ENCODE measurements around the gene COL5A3.
"Not testable (repeated sequence)": the region's sequence is repeated elsewhere in the genome, so short reads cannot be mapped to it uniquely, and the experiment has no call there.

Gene COL5A3

GRCh38 chr19:9935506-9936325, 74.6 kb downstream of the COL5A3 start:
- DNase-seq = no peak

DNA sequence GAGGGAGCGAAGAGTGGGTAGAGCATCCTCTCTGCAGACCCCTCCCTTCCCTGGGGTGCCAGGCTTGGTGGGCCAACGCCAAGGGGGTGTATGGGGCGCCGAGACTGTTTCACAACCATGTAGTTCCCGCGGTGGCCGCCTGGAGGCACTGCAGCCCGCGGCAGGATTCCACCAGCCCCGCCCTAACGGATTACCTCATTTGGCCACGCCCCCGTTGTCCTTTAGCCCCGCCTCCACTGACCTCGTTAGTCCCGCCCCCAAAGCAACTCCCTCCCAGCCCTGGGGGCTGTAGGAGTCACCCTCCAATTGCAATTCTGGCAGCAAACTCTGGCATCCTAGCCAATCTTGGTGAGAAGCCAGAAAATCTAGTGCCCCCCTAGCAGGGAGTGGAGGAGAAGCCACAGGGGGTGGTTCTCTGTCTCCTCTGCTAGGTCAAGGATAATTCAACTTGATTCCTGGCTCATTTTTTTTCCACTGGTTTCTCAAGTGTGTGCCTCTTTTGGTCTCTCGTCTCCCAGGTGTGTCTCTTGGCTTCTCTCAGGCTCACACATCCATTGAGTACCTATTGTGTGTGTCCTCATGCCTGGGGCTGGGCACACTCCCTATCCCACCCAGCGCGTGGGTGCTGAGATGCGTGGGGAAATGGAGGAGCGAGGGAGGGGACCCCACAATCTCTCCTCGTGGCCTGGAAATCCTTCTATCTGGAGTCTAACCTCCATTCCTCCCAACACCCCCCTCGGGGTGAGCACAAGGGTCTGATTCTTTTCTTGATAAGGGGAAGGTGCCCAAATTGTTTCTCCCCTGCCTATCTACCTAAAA, 76.0 kb downstream of the COL5A3 start:
- peak; percentile 69 to 86 for DNase-seq

DNA sequence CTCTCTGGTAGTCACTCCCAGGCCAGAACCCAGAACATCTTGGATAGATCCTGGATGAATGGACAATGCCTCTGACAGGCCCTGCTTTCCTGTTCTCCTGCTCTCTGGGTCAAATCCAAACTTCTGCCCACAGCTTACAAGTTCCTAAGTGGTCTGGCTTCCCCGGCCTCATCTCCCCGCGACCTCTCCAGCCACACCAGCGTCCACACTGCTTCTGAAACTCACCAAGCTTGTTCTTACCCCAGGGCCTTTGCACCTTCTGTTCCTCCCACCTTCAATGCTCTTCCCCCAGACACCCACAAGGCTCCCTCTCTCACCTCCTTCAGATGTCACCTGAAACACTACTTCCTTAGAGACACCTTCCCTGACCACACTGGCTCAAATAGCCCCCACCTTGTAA, 77.5 kb downstream of the COL5A3 start:
- no peak for DNase-seq

DNA sequence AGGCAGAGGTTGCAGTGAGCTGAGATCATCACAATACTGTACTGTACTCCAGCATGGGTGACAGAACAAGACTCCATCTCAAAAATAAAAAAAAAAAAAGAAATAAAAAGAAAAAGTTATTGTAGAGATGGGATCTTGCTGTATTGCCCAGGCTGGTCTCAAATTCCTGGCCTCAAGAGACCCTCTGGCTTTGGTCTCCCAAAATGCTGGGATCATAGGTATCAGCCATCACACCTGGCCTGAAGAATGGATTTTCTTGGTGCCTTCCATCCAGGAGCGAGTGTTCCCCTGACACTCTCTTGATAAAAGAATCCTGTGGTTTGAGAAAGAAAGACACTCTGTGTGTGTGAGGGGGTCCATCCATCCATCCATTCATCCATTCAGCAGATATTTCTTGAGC, 78.7 kb downstream of the COL5A3 start:
- no peak for DNase-seq

- DNase-seq = no peak
Observed at GRCh38 chr19:9923440-9923839, 86.9 kb downstream of the COL5A3 start.

DNA sequence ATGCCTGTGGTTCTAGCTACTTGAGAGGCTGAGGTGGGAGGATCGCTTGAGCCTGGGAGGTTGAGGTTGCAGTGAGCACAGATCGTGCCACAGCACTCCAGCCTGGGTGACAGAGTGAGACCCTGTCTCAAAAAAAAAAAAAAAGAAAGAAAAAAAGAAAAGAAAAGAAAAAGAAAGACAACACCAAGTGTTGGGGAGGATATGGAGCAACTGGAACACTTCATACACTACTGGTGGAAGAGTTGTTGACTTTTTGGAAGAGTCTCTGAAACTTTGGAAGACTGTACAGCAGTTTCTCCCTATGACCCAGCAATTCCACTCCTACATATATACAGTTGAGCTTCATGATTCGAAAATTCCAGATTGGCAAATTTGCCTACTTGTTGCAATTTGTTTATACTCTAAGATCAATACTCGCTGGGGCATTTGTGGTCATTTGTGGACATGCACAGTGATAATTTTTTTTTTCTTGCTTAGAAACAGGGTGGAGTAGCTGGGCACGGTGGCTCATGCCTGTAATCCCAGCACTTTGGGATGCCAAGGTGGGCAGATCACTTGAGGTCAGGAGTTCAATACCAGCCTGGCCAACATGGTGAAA, 87.4 kb downstream of the COL5A3 start:
- DNase-seq = not testable (repeated sequence)

DNA sequence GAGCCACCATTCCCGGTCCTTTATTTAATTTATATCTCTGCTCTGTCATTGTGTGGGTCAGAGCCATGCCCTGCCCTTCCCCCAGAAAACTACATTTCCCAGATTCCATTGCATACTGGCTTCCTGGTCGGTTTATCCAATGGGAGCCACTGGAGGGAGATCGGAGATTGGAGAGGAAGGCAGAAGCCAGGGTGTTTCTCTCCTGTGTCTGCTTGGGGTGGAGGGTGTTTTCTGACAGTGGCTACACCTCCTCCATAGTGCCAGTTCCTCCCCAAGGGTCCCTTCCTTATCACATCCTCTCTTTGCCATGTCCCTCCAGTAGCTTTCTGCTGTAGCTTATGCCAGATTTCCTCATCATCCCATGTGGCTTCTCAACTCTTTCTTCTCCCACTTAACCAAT, 93.0 kb downstream of the COL5A3 start:
- DNase-seq = peak; percentile 71 to 80

- DNase-seq = no peak
Observed at GRCh38 chr19:9916719-9917118, 93.6 kb downstream of the COL5A3 start.

- peak; percentile 57 to 90 for DNase-seq
Observed at GRCh38 chr19:9914315-9915207, 95.7 kb downstream of the COL5A3 start.

DNA sequence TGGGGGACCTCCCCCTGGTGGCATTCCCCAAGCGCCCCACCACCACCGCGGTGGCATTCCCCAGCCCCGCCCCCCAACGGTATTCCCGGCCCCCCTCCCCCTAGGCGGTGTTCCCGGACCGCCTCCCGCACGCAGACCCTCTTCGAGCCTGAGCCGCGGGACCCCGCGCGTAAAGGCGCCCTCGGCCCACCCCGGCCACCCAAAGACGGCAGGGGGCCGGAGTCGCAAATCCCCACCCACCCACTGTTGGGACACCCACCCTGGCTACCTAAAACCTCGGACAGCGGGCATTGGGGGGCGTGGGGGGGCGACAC, 96.3 kb downstream of the COL5A3 start:
- no peak for DNase-seq

DNA sequence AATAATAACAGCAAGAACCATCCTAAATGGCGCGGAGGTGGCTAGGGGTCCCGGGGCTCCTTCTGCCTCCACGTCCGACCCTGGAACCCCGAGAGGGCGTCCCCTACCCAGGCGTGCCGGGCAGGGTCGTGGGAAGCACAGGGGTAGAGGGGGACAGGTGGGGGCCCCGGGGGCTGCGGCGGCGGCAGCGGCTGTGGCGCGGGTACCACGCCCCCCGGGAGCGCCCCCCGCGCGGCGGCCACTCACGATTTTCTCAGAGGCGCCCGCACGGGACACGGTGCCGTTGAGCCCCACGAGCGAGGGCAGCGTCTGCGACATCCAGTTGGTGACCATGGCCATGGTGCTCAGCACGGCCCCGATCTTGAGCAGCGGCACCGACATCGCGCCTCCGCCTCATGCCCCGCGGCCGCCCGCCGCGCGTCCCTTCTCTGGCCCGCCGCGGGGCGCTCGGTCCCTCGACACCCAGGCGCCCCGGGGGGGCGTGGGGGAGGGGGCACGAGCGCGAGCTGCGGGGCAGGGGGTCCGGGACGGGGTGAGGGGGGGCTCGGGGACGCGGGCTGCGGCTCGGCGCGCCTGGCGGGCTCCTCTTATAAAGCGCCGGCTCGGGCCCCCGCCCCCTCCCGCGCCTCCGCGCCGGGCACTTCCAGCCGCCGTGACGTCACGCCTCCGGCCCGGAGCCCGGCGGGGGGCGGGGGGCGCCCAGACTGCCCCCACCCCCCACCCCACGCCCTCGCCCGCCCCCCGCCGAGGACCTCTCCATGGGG, 96.9 kb downstream of the COL5A3 start:
- DNase-seq = peak in 1 of 2 experiments; percentile 22

DNA sequence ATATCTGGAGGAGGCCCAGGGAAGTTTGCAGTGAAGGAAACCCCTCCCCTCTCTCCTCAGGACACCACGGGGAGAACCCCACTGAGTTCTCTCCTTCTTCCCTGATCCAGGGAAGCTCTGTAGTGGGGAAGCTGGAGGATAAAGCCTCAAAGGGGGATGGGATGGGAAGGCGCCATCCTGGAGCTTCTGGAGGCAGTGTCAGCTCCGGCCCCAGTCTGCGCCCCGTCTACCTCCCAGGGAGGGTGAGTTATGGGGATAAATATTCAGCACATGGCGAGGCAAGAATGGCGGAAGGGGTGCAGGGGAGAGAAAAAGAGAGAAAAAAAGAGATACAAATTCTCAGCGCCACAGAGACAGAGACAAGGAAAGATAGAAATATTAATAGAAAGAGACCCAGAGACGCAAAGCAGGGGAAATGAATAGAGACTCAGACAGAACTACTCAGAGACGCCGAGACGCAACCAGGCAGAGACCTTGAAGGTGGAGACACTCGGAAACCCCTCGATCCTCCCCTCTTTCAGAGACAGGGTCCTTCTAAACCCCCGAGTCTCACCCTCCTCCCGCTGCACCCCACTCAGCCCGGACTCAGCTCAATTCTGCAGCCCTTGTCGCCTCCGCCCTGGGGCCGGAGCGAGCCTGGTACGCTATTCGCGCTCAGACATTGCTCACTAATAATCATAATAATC, 97.6 kb downstream of the COL5A3 start:
- no peak for DNase-seq

GRCh38 chr19:9911524-9912185, 98.6 kb downstream of the COL5A3 start:
- DNase-seq = no peak

- DNase-seq = no peak
Observed at GRCh38 chr19:9910625-9911024, 99.7 kb downstream of the COL5A3 start.

Data from NCI-H446 (cell line).